Measurements from ENCODE around the gene CPLANE1. TPM values are rescaled to one million over a fixed set of nuclear protein-coding genes. Genes with fewer than 3 reads are reported as not detected.

Gene CPLANE1
- total RNA-seq: 8.7 and 9.2 TPM in 2 replicates

GRCh38 chr5:37248970-37249814 lies at the start of gene CPLANE1:
Gene CPLANE1, minus strand, starts transcription at chr5:37249376. Its CDS starts 1,678 bp downstream, at chr5:37247698.

Other genes starting within 250 kb of the CPLANE1 start
- 26.0 and 28.8 TPM in 2 replicates for gene NUP155, start 121.7 kb upstream of the CPLANE1 start, total RNA-seq
- gene WDR70, start 129.9 kb upstream of the CPLANE1 start, total RNA-seq: 18.1 and 19.4 TPM in 2 replicates